ENCODE measurements around the gene PLXNC1. TPM values are rescaled to one million over a fixed set of nuclear protein-coding genes. Genes with fewer than 3 reads are reported as not detected.

PLXNC1 gene
- total and polyA plus RNA-seq, 9 of the 15 experiments (the other 6 are each of a cell fraction or from before 2014, with no cell fraction given): 0.08 to 0.87 (median 0.28) TPM

DNA sequence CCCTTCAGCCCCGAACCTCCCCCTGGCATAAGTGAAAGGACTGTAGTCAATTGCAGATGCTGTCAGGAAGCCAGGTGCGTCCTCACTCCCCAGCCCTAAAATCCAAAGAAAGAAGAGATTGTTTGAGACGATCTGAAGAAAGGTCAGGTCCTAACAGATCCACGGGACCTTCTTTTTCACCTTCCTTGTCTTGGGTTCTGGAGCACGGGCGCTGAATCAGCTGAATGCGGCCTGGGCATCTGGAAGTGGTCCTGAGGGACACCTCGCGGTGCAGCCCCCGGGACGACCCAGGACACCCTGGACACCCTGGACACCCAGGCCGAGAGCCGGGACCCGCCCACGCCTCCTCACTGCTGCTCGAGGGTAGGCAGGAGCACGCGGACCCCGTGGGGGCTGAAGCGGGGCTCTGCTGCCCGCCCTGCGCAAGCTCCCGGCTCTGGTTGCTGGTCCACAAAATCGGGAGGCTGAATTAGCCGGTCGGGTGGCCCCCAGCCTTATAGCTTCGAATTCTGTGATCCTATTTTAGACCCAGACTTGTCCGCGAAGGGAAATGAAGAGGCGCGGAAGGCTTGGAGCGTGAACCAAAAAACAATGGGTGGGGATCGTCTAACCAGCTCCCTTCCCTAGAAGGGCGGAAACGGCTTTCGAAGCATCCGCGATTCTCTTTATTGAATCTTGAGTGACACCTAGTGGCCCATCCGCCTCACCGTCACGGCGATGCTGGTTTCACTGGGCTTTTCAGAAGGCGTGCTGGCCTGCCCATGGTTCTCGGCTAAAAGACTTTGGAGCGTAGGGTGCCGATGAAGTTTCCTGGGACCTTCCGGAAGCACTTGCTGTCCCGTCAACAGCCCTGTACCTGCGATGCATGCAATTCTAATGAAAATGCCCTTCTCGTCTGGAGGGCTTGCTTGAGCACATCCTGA lies 46.4 kb upstream of the PLXNC1 start (continued):
- TF ChIP-seq, protein P1, sequence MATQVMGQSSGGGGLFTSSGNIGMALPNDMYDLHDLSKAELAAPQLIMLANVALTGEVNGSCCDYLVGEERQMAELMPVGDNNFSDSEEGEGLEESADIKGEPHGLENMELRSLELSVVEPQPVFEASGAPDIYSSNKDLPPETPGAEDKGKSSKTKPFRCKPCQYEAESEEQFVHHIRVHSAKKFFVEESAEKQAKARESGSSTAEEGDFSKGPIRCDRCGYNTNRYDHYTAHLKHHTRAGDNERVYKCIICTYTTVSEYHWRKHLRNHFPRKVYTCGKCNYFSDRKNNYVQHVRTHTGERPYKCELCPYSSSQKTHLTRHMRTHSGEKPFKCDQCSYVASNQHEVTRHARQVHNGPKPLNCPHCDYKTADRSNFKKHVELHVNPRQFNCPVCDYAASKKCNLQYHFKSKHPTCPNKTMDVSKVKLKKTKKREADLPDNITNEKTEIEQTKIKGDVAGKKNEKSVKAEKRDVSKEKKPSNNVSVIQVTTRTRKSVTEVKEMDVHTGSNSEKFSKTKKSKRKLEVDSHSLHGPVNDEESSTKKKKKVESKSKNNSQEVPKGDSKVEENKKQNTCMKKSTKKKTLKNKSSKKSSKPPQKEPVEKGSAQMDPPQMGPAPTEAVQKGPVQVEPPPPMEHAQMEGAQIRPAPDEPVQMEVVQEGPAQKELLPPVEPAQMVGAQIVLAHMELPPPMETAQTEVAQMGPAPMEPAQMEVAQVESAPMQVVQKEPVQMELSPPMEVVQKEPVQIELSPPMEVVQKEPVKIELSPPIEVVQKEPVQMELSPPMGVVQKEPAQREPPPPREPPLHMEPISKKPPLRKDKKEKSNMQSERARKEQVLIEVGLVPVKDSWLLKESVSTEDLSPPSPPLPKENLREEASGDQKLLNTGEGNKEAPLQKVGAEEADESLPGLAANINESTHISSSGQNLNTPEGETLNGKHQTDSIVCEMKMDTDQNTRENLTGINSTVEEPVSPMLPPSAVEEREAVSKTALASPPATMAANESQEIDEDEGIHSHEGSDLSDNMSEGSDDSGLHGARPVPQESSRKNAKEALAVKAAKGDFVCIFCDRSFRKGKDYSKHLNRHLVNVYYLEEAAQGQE (IDR thresholded peaks at IDR 0.05; ENCODE audit: borderline replicate concordance): peak; percentile 75
- TF ChIP-seq, protein P1 (CRISPR knock-in tag; IDR thresholded peaks at IDR 0.05; ENCODE audit: low read depth): no peak
- TF ChIP-seq SAFB2 (IDR thresholded peaks at IDR 0.05; ENCODE audit: borderline replicate concordance, low read depth, low read length, severe bottlenecking): no peak
- TF ChIP-seq ZNF263 (CRISPR knock-in tag; IDR thresholded peaks at IDR 0.05; ENCODE audit: borderline replicate concordance): no peak
- TF ChIP-seq MAZ (CRISPR knock-in tag; conservative IDR thresholded peaks at IDR 0.05 in 1 of 2, IDR thresholded peaks at IDR 0.05 in 1 of 2): peak in 1 of 2 experiments; percentile 57; a peak in 3 of 4 replicates
- no peak for TF ChIP-seq PTTG1 (tag; IDR thresholded peaks at IDR 0.05; ENCODE audit: low read depth)
- no peak for TF ChIP-seq RBM25 (IDR thresholded peaks at IDR 0.05; ENCODE audit: low read depth, low read length, severe bottlenecking)
- no peak for TF ChIP-seq POU5F1 (IDR thresholded peaks at IDR 0.05; ENCODE audit: borderline replicate concordance, low read depth, low read length, partially characterized antibody)
- TF ChIP-seq, protein P2, sequence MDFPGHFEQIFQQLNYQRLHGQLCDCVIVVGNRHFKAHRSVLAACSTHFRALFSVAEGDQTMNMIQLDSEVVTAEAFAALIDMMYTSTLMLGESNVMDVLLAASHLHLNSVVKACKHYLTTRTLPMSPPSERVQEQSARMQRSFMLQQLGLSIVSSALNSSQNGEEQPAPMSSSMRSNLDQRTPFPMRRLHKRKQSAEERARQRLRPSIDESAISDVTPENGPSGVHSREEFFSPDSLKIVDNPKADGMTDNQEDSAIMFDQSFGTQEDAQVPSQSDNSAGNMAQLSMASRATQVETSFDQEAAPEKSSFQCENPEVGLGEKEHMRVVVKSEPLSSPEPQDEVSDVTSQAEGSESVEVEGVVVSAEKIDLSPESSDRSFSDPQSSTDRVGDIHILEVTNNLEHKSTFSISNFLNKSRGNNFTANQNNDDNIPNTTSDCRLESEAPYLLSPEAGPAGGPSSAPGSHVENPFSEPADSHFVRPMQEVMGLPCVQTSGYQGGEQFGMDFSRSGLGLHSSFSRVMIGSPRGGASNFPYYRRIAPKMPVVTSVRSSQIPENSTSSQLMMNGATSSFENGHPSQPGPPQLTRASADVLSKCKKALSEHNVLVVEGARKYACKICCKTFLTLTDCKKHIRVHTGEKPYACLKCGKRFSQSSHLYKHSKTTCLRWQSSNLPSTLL (IDR thresholded peaks at IDR 0.05): no peak
- TF ChIP-seq, protein P3, sequence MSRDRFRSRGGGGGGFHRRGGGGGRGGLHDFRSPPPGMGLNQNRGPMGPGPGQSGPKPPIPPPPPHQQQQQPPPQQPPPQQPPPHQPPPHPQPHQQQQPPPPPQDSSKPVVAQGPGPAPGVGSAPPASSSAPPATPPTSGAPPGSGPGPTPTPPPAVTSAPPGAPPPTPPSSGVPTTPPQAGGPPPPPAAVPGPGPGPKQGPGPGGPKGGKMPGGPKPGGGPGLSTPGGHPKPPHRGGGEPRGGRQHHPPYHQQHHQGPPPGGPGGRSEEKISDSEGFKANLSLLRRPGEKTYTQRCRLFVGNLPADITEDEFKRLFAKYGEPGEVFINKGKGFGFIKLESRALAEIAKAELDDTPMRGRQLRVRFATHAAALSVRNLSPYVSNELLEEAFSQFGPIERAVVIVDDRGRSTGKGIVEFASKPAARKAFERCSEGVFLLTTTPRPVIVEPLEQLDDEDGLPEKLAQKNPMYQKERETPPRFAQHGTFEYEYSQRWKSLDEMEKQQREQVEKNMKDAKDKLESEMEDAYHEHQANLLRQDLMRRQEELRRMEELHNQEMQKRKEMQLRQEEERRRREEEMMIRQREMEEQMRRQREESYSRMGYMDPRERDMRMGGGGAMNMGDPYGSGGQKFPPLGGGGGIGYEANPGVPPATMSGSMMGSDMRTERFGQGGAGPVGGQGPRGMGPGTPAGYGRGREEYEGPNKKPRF (IDR thresholded peaks at IDR 0.05; ENCODE audit: low read depth, low read length): no peak
- TF ChIP-seq CAMTA2 (CRISPR knock-in tag; conservative IDR thresholded peaks at IDR 0.05): no peak

Measured in K562 (cell line).